ENCODE results near the gene BAHCC1.

BAHCC1 gene

DNA sequence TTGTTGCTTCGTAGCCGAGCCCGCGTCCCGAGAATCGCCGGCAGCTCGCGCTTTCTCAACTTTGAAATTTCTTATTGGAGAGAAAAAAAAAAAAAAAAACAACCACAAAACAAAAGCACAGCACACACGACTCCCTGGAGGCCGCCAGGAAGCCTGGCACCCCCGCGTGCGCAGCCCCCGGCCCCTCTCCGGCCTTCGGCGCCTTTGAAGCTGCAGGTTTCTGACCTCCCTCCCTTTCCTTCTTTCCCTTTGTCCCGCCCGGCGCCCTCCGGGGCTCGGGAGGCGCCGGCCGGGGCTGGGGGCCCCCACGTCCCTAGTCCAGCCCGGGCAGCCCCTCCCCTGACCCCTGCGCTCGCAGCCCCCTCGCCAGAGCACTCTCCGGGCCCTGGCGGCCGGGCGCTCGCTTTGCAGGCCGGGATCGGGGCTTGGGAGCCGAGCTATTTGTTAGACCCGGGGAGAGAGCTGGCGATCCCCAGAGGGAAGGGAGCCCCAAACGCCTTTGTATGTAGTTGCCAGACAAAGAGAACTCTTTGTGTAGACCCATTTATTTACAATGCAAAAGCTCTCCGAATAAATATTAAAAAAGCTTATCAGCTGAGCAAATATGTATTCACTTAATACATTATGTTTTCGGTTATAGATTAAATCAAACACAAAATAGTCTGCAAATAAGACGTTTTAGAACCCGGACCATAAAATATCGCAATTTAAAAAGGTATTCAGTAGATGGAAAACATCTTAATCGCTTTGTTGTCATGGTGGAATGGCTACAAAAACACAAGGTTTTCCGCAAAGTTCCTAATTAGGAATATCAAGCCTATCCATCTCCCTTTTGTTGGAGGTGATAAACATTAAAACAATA, 2.3 kb downstream of the BAHCC1 start:
- H3K4me3 ChIP-seq (ENCODE audit: control insufficient read depth, low read depth, low read length): peak overlapping the region; percentile 66
- peak; percentile 67 for DNase-seq (ENCODE audit: low read depth)
- TF ChIP-seq, protein P1, sequence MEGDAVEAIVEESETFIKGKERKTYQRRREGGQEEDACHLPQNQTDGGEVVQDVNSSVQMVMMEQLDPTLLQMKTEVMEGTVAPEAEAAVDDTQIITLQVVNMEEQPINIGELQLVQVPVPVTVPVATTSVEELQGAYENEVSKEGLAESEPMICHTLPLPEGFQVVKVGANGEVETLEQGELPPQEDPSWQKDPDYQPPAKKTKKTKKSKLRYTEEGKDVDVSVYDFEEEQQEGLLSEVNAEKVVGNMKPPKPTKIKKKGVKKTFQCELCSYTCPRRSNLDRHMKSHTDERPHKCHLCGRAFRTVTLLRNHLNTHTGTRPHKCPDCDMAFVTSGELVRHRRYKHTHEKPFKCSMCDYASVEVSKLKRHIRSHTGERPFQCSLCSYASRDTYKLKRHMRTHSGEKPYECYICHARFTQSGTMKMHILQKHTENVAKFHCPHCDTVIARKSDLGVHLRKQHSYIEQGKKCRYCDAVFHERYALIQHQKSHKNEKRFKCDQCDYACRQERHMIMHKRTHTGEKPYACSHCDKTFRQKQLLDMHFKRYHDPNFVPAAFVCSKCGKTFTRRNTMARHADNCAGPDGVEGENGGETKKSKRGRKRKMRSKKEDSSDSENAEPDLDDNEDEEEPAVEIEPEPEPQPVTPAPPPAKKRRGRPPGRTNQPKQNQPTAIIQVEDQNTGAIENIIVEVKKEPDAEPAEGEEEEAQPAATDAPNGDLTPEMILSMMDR (conservative IDR thresholded peaks at IDR 0.05; ENCODE audit: control insufficient read depth, insufficient read depth, low read depth, low read length): no peak

GRCh38 chr17:81398176-81398831, 3.0 kb downstream of the BAHCC1 start:
- peak overlapping the region; percentile 66 for H3K4me3 ChIP-seq (ENCODE audit: control insufficient read depth, low read depth, low read length)
- TF ChIP-seq, protein P1 (conservative IDR thresholded peaks at IDR 0.05; ENCODE audit: control insufficient read depth, insufficient read depth, low read depth, low read length): no peak
- peak; percentile 65 for DNase-seq (ENCODE audit: low read depth)

DNA sequence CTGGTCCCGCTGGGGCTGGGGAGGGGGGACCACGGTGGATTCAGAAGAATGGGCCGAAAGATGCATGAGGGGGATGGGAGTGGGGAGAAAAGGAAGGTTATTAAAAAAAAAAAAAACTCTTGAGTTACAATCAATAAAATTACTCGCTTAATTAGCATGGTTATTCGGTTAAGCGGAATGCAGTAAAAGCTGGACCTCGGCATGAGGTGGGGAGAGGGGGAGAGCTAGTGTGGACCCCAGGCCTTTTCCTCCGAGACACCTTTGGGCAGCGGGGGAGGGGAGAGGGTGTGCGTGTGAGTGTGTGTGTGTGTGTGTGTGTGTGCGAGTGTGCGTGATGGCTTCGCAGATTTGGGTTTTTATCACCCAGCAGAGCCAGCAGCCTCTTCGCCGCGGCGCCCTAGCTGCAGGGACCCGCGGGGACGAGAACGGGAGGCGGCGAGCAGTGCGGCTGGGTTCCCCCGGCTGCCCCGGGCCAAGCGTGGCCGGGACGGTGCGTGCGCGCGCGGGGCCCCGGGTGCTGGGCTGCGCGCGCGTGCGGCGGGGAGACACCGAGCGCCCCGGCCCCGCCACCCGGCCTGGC, 3.7 kb downstream of the BAHCC1 start:
- peak overlapping the region; percentile 66 for H3K4me3 ChIP-seq (ENCODE audit: control insufficient read depth, low read depth, low read length)
- DNase-seq (ENCODE audit: low read depth): no peak
- TF ChIP-seq, protein P1 (conservative IDR thresholded peaks at IDR 0.05; ENCODE audit: control insufficient read depth, insufficient read depth, low read depth, low read length): no peak

DNA sequence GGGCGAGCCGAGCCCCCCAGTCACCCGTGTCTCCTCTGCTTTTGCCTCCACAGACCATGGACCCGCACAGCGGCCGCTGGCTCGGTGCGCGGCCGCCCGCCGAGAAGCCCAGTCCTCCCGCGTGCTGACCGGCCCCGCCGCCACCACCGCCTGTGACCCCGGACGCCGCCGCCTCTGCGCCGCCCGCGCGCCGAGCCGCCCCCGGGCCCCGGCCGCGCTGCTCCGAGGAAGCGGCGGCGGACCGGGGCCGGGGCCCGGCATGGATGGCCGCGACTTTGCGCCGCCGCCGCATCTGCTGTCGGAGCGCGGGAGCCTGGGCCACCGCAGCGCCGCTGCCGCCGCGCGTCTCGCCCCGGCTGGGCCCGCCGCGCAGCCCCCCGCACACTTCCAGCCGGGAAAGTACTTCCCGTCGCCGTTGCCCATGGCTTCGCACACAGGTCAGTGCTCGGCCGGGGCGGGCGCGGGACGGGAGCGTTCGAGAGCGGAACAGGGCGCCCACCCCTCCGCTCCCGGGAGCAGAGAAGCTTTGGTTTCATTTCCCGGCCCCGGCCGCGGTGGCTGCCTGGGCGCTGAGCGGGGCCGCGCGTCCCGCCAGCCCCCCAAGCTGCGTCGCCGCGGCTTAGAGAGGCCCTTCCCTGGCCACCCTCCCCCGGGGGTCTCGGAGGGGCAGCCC, 4.4 kb downstream of the BAHCC1 start:
- TF ChIP-seq, protein P1 (conservative IDR thresholded peaks at IDR 0.05; ENCODE audit: control insufficient read depth, insufficient read depth, low read depth, low read length): no peak
- no peak for DNase-seq (ENCODE audit: low read depth)
- peak overlapping the region; percentile 58 for H3K4me3 ChIP-seq (ENCODE audit: control insufficient read depth, low read depth, low read length)

- no peak for DNase-seq (ENCODE audit: low read depth)
- peak overlapping the region; percentile 58 for H3K4me3 ChIP-seq (ENCODE audit: control insufficient read depth, low read depth, low read length)
- TF ChIP-seq, protein P1 (conservative IDR thresholded peaks at IDR 0.05; ENCODE audit: control insufficient read depth, insufficient read depth, low read depth, low read length): no peak
Measured at GRCh38 chr17:81400154-81400977, 5.1 kb downstream of the BAHCC1 start.

Data from fibroblast of mammary gland (primary cell).